Thyroid gland (tissue), 4 donors: ENCODE data around the gene NRSN1.

Experiments used
- CTCF ChIP-seq, 6 experiments: fragments of 200-600 bp in 3 of 6; fragments of 450-650 bp in 3 of 6; sonication (generic) in 3 of 6; IDR thresholded peaks; one replicate each; pipeline ENCODE4 v1.5.1; 2016 to 2019; ENCODE audit warnings: antibody characterized with exemption in 6 of 6, mild to moderate bottlenecking in 2 of 6, inconsistent platforms in 1 of 6, moderate library complexity in 1 of 6
- POLR2A ChIP-seq, 2 donors: fragments of 450-650 bp; IDR thresholded peaks; one replicate each; pipeline ENCODE4 v1.6.1; 2017; ENCODE audit warnings: antibody characterized with exemption in 2 of 2, mild to moderate bottlenecking in 2 of 2, moderate library complexity in 1 of 2

- TF ChIP-seq CTCF (IDR thresholded peaks at IDR 0.05): no peak
- no peak for TF ChIP-seq POLR2A (IDR thresholded peaks at IDR 0.05)
These were observed 18.7 kb upstream of the NRSN1 start for GRCh38 chr6:24107294-24107693.
